Measurements from ENCODE around the gene TMEM115.

The TMEM115 gene

GRCh38 chr3:50375258-50375931 is 16.1 kb upstream of the TMEM115 start:
- H3K27me3 ChIP-seq (replicated peaks): no peaks in the 10 kb centered on the region
- TF ChIP-seq CTCF (IDR thresholded peaks at IDR 0.05; ENCODE audit: low read depth, low read length, missing control alignments): peak; percentile 18
- H3K36me3 ChIP-seq (replicated peaks): no peaks in the 10 kb centered on the region
- DNase-seq: no peak
- no peak overlapping the region for H3K27ac ChIP-seq
- in situ Hi-C loops (cut with HindIII; ENCODE audit: low pct_ligation_motif_present, low sequenced_read_pairs): no loop called here
- no peak overlapping the region for H3K4me3 ChIP-seq (ENCODE audit: low read depth, low read length)

- DNase-seq: no peak
- no peak for TF ChIP-seq CTCF (IDR thresholded peaks at IDR 0.05; ENCODE audit: low read depth, low read length, missing control alignments)
- Histone ChIP-seq H3K27me3 (replicated peaks) (no peaks in the 10 kb centered on the region), H3K27ac (no peak overlapping the region), H3K4me3 (ENCODE audit: low read depth, low read length) (no peak overlapping the region), H3K36me3 (replicated peaks) (no peaks in the 10 kb centered on the region)
- in situ Hi-C loops (cut with HindIII; ENCODE audit: low pct_ligation_motif_present, low sequenced_read_pairs): no loop called here
These were observed 15.3 kb upstream of the TMEM115 start for GRCh38 chr3:50374363-50375257.

- DNase-seq: no peak
- in situ Hi-C loops (cut with HindIII; ENCODE audit: low pct_ligation_motif_present, low sequenced_read_pairs): no loop called here
- Histone ChIP-seq H3K36me3 (replicated peaks) (no peaks in the 10 kb centered on the region), H3K4me3 (ENCODE audit: low read depth, low read length) (no peak overlapping the region), H3K27ac (no peak overlapping the region), H3K27me3 (replicated peaks) (no peaks in the 10 kb centered on the region)
- no peak for TF ChIP-seq CTCF (IDR thresholded peaks at IDR 0.05; ENCODE audit: low read depth, low read length, missing control alignments)
These were observed 14.1 kb upstream of the TMEM115 start for GRCh38 chr3:50373146-50374051.

GRCh38 chr3:50372349-50372748 is 13.0 kb upstream of the TMEM115 start:
- in situ Hi-C loops (cut with HindIII; ENCODE audit: low pct_ligation_motif_present, low sequenced_read_pairs): no loop called here

More at GRCh38 chr3:50372349-50372748, 13.0 kb upstream of the TMEM115 start:
- no peak for DNase-seq
- H3K27me3 ChIP-seq (replicated peaks): no peaks in the 10 kb centered on the region
- no peaks in the 10 kb centered on the region for H3K36me3 ChIP-seq (replicated peaks)
- no peak for TF ChIP-seq CTCF (IDR thresholded peaks at IDR 0.05; ENCODE audit: low read depth, low read length, missing control alignments)
- H3K27ac ChIP-seq: no peak overlapping the region
- H3K4me3 ChIP-seq (ENCODE audit: low read depth, low read length): no peak overlapping the region
